Renal pelvis (tissue), 4 donors: ENCODE results near the gene MFSD6. TPM values are rescaled to one million over a fixed set of nuclear protein-coding genes. Genes with fewer than 3 reads are reported as not detected.
"Not testable (repeated sequence)": the region's sequence is repeated elsewhere in the genome, so short reads cannot be mapped to it uniquely, and the experiment has no call there.

Experiments used
- DNase-seq: peaks from one replicate; pipeline ENCODE4 v3.0.0-alpha.2; 2013
- polyA plus RNA-seq, 3 donors: library from polyadenylated mRNA; unstranded; fragments of 120-200 nt; gene quantifications; one replicate each; pipeline ENCODE4 v1.2.1, GENCODE V29; 2013; ENCODE audit not compliant: insufficient read length in 3 of 3

MFSD6 gene
- polyA plus RNA-seq, 3 donors = 12.9 to 16.1 (median 13.7) TPM

DNA sequence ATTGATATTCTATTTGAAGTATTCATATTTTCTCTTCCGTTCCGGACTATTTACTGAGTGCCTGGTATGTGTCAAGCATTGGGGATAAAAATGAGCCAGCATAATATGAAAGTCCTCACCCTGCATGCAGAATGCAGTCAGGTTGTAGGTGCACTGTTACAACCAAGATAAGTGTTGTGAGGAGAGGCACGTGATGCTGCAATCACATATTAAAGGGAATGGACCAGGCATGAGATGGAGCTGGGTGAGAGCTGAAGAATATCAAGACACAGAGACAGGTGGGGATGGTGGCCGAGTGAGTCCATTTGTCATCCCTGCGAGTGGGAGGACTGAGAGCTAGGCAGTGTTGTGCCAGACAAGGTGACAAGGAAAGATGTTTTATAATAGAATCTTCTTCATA lies 52.3 kb downstream of the MFSD6 start:
- DNase-seq = no peak

DNA sequence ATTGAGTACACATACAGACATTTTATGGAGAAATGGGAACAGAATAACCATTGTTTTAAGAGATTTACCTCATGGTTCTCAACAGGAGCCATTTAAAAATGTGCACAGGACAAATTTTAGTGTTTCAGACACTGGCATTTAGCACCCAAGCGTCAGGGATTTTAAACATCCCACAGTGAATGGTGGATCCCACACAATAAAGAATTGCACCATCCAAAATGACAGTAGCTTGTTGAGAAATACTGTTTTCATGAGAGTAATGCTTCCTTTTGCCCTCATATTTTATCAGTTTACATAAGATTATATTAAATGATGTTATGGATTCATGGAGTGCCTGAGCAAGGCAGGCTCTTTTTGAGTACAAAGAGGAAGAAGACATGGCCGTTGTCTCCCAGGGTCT lies 54.0 kb downstream of the MFSD6 start:
- no peak for DNase-seq

DNA sequence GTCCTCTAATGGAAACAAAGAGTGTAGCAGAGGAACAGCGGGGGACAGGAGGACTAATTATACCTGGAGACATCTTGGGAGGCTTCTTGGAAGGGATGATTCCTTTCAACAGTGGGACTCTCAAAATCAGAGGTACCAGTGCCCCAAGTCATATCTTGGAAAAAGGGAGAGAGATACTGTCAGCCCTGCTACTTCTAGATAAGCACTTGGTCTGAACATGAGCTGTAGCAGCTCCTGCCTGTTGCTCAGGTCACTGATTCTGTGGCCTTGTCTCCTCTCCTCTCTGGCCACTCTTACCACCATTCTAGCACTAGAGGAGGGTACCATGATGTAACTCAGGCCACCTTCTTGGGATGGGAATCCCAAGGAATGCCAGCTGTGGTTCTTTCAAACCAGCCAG lies 54.5 kb downstream of the MFSD6 start:
- DNase-seq = no peak

DNA sequence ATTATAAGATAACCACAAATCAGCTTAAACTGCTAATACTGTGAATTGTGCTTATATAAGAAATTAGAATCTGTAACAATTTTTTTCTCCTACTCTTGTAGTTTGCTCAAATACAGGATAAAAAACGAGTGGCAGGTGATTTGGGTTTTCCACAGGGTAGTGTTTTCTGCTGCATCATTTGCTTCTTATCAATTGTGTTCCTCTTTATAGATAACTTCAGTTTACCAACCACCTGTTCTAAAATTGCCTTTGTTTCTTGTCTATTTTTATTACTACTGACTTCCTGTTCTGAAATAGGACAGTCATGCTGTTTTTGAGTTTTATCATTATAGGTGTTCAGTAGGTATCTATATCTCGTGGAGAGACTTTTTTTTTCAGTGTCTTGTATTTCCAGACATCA lies 56.9 kb downstream of the MFSD6 start:
- no peak for DNase-seq

DNA sequence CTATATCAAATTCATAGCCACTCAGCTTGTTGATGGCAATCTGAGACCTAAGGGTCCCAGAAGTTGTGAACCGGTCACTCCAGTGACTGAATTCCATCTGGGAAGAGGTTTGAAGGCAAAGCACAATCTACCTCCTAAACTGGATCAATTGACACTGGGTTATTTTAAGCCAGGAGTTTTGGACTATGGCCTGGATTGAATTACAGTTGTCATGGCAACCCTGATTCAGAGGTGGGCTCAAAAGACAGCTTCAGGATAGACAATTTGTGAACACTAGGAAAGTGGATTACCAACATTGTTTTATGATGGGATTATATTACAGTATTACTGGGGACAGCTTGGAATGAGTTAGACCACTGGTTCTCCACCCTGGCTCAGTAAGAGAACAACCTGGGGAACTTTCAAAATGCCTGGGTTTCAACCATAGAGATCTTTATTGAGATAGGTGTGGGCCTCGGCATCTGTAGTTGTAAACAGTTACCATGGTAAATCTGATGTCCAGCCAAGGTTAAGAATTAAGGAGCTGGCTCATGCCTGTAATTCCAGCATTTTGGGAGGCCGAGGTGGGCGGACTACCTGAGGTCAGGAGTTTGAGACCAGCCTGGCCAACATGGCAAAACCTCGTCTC lies 58.8 kb downstream of the MFSD6 start:
- DNase-seq = peak; percentile 20

DNA sequence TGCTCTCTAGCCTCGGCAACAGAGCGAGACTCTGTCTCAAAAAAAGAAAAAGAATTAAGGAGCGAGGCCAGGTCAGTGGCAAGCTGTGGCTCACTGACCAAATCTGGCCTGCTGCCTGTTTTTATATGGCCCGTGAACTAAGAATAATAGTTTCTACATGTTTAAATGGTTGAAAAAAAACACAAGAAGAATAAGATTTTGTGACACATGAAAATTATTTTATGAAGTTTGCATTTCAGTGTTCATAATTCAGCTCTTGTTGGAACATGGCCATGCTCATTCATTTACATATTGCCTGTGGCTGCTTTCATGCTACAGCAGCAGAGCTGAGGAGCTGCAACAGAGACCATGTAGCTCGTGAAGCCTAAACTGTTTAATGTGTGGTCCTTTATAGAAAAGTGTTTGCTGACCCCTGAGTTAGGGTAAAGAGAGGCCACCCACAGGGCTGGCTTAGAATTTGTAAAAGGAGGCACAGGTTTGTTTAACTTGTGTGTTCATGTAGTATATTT lies 59.5 kb downstream of the MFSD6 start:
- DNase-seq = peak; percentile 61

DNA sequence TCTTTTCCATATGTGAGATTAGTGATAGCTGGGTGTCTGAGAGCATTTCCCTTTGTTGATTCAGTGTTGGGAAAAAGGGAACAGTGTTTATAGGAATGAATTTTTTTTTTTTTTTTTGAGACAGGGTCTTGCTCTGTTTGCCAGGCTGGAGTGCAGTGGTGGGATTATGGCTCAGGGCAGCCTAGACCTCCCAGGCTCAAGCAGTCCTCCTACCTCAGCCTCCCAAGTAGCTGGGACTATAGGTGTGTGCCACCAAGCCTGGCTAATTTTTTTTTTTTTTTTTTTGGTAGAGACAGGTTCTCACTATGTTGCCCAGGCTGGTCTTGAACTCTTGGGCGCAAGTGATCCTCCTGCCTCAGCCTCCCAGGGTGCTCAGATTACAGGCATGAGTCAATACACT lies 60.2 kb downstream of the MFSD6 start:
- not testable (repeated sequence) for DNase-seq

DNA sequence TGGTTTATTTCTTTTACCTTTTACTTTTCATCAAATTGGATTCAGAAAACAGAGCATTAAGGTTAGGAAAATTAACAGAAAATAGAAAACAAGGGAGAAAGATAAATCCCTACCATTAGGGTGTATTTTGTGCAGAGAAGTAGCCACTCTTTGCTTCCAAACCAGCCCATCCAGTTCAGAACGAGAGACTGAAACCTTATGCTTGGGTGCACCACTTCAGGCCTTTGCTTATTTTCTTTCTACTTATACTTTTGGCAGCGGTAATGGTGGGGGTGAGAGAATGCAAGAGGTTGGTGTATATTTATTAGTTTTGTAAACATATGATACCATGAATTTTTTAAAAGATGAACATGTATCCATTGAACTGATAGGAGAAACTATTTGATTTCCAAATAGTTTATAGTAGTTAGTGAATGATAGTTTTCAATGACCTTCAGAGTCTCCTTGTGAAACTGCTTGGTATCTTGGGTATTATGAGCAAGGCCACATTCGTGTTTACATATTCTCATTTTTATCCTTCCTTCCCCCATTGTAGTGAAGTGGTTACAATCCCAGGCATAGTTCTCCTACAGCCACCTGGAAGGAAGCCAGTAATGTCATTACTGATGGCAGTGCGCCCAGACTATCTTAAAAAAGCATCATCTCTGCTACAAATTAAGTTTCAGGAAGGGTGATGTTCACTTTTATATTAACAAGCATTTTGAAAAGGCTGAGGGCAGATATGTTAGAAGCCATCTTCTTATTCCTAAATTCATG lies 60.8 kb downstream of the MFSD6 start:
- peak; percentile 72 for DNase-seq

DNA sequence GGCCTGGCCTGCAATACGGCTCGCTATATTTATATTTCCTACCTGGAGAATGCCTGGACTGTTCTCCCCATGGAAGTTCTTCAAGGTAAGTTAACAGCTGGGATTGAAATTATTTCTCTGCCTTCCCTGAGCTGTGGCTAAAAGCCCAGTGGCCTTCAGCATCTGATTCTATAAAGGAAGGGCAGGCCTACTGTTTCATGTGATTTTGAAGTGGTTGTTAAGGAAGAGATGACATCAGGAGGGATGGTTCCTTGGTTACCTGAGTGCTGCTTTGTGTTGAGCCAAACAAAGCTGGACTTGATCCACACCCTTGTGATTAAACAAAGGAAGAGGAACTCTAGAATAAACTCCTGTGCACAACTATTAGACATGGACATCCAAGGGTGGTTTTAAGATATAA lies 61.6 kb downstream of the MFSD6 start:
- DNase-seq = peak; percentile 36

DNA sequence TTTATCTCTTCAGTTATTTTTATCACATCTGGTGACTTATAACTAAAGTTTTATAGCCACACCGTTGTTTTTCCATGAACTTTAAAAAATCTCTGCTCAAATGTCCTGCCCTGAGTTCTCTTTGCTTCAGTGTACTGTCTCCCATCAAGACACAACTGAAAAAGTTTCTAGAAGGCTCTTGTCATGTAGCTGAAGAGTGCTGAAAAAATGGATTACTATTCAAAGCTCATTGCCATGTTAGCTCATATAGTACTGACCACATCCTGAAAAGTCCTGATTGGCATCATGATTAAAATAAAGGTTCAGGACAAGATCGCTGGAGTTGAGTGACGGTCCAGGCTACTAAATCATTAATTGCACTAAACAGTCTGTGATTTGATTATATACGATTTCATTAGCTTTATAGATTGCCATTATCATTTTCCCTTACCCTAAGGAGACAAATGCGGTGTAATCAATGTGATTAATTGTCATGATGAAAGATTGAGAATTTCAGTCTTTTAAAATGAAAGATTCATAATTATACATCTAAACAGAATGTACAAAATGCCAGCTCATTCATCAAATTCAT lies 62.2 kb downstream of the MFSD6 start:
- DNase-seq = no peak

DNA sequence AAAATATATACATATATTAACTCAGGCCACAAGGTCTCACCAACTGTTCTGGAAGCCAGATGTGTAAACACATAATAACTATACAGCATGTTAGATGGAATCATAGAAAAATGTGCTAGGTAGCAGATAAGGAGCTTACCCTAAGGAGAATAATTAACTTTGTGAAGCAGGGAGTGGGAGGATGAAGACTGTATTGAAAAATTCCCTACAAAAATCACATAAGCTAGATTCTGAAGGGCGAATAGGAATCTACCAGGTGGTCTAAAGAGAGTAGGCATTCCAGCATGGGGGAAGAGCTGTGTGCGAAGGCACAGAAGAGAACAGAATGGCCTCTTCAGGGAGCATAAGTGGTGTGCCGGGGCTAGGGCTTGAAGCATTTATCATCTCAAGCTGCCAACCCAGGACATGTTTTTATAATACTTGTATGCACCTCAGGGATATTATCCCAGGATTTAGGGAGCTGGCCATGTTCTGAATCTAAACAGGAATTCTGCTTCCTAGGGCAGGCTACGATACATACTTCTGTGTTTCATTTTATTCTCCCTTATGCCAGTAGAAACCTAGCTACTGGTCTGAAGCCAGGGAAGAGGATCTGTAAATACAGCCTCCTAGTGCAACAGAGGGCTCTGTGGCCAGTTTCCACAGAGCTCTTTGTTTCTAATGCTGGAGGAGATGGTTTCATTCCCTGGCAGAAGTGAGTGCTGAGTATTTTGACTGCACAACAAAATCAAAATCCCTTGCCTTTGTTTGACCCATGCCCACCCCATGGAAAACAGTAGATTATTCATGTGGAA lies 69.7 kb downstream of the MFSD6 start:
- no peak for DNase-seq

DNA sequence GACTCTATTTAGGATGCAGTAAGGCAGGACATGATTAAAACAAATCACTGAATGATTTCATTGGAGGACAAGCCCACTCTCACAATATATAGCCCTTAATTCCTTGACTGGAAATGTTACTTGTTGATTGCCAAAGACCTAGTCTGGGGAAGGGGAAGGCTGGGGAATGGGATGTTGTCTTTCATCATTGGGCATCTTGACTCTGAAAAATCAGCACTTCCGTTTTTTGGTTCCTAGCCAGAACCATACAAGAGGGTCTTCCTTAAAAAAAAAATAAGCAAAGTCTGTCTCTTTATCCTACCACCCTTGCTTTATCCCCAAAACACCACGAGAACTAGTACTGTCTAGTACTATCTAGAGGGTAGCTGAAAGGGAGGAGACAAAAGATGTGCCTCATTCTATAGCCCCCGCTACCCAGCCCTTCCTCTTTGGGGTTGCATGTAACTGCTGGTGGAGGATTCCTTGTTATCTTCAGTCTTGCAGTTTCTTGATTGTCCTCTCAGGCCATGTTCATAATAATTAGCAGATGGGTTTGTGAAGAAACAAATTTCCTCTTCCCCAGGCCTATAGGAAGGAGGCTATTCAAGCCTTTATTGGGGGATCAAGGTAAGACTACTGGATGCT lies 70.5 kb downstream of the MFSD6 start:
- DNase-seq = no peak

DNA sequence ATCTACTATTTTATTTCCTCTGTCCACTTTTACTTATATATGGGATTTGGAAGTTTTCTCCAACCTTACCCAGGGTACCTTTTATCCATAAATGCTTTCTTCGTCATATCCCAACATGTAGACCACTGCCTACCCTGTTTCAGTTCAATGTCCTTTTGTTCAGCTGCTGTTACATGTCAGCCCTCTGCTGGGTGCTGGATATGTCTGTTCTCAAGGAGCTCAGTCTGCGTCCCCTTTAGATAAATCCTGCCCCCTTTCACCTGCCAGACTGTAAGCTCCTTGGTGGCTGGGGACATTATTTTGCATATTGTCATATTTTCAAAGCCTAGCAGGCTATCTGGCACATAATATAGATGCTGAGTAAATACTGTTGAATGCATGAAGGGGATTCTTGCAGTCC lies 73.2 kb downstream of the MFSD6 start:
- DNase-seq = no peak

DNA sequence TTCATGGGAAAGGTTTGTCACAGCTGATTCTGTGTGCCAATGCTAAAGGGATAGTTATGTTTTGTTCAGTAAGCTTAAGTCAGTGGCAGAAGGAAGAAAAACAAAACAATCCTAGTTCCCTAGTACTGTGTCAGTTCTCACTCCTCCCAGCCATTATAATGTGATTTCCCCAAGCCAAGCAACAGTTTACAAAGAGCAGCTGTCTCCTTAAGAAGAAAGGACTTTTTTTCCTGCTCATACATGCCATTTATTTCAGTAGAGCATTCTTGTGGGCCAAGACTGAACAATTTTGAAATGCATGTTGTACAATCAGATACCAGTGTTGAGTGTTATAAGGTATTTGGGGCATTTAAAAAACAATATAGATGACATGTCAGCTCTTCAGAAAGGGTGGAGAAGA lies 74.3 kb downstream of the MFSD6 start:
- DNase-seq = no peak

DNA sequence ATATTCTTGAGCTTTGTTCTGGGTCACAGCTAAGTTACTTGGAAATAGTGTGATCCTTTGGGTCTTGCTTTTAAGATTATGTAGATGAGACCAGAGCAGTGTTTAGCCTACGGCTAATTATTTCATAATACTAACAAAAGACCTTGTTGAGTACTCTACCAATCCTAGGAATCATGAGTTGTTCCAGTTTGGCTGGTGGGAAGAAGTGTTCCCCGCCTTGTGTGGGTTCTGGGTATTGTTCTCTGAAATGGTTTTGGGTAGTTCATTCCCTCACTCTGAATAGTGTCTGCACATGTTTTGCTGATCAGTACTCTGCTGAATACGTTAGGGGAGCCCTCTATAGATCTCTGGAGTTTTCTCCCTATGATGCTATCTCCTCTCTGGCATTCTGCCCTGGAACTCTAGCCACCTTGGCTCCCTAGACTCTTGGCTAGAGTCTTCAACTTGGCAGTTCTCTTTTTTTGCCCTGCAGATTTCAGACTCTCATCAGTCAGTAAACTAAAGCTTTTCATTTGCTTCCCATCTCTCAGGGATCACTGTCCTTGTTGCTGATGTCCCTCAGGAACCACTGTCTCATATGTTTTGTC lies 78.0 kb downstream of the MFSD6 start:
- DNase-seq = no peak

DNA sequence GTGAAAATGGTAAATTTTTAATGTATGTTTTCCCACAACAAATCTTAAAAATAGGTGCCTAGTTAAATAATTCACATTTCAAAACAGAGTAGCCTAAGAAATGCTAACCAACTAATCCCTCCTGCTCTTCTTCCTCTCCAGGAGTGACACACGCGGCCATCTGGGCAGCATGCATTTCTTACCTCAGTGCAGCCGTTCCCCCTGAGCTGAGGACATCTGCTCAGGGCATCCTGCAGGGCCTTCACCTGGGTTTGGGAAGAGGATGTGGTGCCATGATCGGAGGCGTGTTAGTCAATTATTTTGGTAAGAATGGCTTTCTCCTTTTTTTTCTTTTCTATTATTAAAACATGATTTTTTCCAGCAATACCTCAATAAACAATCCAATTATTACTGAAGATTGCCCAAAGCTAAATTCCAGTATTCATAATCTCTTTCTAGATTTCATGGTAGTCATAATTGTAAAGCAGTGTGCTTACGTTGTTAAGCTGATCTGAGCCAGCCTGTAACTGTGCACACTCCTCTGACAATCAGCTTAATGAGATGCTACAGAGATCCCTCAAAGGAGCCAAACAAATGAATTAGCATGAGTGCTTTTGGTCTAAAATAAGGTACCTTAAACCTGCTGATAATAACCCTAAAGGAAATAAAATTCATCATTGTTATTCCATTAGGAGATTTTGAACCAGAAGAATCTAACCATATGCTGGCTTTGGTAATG lies 80.5 kb downstream of the MFSD6 start:
- DNase-seq = no peak

DNA sequence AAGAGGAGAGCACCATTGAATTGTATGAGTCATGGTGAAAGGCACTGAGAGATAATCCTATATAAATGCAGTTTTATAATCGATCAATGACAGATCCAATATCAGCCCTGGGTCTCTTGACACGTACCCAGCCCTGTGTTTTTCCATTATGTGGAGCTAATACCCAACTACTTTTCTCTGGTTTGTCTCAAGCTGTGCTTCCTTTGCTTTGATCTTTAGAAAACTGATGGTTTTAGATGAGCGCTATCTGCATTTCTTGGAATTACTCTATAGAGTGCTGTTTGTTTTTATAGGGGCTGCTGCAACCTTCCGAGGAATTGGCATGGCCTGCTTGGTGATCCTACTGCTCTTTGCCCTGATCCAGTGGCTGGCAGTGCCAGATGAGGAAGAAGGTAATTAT lies 81.3 kb downstream of the MFSD6 start:
- DNase-seq = no peak

DNA sequence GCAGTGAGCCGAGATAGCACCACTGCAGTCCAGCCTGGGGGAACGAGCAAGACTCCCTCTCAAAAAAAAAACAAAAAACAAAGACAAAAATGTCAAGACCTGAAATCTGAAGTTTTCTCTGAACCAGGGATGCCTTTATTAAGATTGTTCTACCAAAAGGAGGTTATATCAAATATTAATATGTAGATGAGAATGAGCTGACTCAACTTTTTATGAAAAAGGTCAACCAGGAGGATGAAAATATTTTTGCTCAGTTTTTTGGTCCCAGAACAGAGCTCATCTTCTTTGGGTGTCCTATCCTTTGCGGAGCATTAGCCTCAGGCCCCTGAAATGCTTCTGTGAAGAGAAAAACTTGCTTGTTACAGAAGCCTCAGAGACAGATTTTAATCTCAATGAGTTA lies 82.3 kb downstream of the MFSD6 start:
- DNase-seq = no peak

DNA sequence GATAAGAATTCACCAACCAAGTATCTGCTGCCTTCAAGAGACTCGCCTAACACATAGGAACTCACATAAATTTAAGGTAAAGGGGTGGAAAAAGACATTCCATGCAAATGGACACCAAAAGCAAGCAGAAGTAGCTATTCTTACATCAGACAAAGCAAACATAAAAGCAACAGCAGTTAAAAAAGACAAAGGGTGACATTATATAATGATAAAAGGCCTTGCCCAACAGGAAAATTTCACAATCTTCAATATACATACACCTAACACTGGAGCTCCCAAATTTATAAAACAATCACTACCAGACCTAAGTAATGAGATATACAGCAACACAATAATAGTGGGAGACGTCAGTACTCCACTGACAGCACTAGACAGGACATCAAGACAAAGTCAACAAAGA lies 84.9 kb downstream of the MFSD6 start:
- no peak for DNase-seq

DNA sequence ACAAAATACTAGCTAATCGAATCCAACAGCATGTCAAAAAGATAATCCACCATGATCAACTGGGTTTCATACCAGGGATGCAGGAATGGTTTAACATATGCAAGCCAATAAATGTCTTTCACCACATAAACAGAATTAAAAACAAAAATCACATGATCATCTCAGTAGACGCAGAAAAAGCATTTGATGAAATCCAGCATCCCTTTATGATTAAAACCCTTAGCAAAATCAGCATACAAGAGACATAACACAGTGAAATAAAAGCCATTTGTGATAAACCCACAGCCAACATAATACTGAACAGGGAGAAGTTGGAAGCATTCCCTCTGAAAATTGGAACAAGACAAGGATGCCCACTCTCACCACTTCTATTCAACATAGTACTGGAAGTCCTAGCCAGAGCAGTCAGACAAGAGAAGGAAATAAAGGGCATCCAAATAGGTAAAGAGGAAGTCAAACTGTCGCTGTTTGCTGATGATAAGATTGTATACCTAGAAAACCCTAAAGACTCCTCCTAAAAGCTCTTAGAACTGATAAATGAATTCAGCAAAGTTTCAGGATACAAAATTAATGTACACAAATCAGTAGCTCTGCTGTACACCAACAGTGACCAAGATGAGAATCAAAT lies 86.6 kb downstream of the MFSD6 start:
- DNase-seq = not testable (repeated sequence)
